Esophagus muscularis mucosa (tissue), 4 donors: ENCODE measurements around the gene RHOG.

Source experiments
- CTCF ChIP-seq, 3 experiments: fragments of 200-600 bp in 2 of 3; fragments of 450-650 bp in 1 of 3; sonication (generic) in 2 of 3; IDR thresholded peaks; one replicate each; pipeline ENCODE4 v1.5.1; 2017 to 2019; ENCODE audit warnings: antibody characterized with exemption in 3 of 3, mild to moderate bottlenecking in 2 of 3, moderate library complexity in 1 of 3
- EP300 ChIP-seq: sonication (generic); formaldehyde crosslinking; IDR thresholded peaks from one replicate; pipeline ENCODE4 v1.6.1; 2017; ENCODE audit warnings: antibody characterized with exemption
- POLR2A ChIP-seq: fragments of 450-650 bp; IDR thresholded peaks from one replicate; pipeline ENCODE4 v1.6.1; 2017; ENCODE audit warnings: antibody characterized with exemption, moderate library complexity, mild to moderate bottlenecking, low read depth
- POLR2AphosphoS5 ChIP-seq, 2 donors: sonication (generic); formaldehyde crosslinking; IDR thresholded peaks; one replicate each; pipeline ENCODE4 v1.6.1; 2017; ENCODE audit warnings: antibody characterized with exemption in 2 of 2

GRCh38 chr11:3845246-3845645, 4.5 kb upstream of the RHOG start:
- TF ChIP-seq POLR2AphosphoS5 (IDR thresholded peaks at IDR 0.05), result no peak
- no peak for TF ChIP-seq CTCF (IDR thresholded peaks at IDR 0.05)
- TF ChIP-seq POLR2A, result no peak
- no peak for TF ChIP-seq EP300
